ENCODE measurements around the gene IFNL4.
"Not testable (repeated sequence)": the region's sequence is repeated elsewhere in the genome, so short reads cannot be mapped to it uniquely, and the experiment has no call there.

Gene IFNL4

GRCh38 chr19:39248806-39249205 lies at the start of gene IFNL4:
Gene IFNL4, minus strand, starts transcription at chr19:39248856.
- H3K4me3 ChIP-seq (ENCODE audit: low read depth, low read length): peak within 1 kb of the TSS; percentile 4

- H3K4me3 ChIP-seq (ENCODE audit: low read depth, low read length): no peak overlapping the region
These were observed 49.4 kb upstream of the IFNL4 start for GRCh38 chr19:39297931-39298634.

- no peak overlapping the region for H3K4me3 ChIP-seq (ENCODE audit: low read depth, low read length)
These were observed 48.2 kb upstream of the IFNL4 start for GRCh38 chr19:39296906-39297305.

GRCh38 chr19:39296055-39296645 lies 47.5 kb upstream of the IFNL4 start, which contains the start of gene IFNL1:
Gene IFNL1, plus strand, starts transcription at chr19:39296407. Its CDS starts 15 bp downstream, at chr19:39296422.
- H3K4me3 ChIP-seq (ENCODE audit: low read depth, low read length): no peak within 1 kb of the TSS

GRCh38 chr19:39293394-39293793 lies 44.7 kb upstream of the IFNL4 start:
- H3K4me3 ChIP-seq (ENCODE audit: low read depth, low read length): no peak overlapping the region

GRCh38 chr19:39284032-39284431 lies 35.4 kb upstream of the IFNL4 start:
- no peak overlapping the region for H3K4me3 ChIP-seq (ENCODE audit: low read depth, low read length)

- H3K4me3 ChIP-seq (ENCODE audit: low read depth, low read length): no peak overlapping the region
These were observed 33.4 kb upstream of the IFNL4 start for GRCh38 chr19:39282021-39282420.

- no peak overlapping the region for H3K4me3 ChIP-seq (ENCODE audit: low read depth, low read length)
These were observed 28.9 kb upstream of the IFNL4 start for GRCh38 chr19:39277598-39277997.

GRCh38 chr19:39276740-39277139 lies 28.1 kb upstream of the IFNL4 start:
- H3K4me3 ChIP-seq (ENCODE audit: low read depth, low read length): no peak overlapping the region

GRCh38 chr19:39275578-39275977 lies 26.9 kb upstream of the IFNL4 start:
- H3K4me3 ChIP-seq (ENCODE audit: low read depth, low read length): no peak overlapping the region

GRCh38 chr19:39273859-39274258 lies 25.2 kb upstream of the IFNL4 start:
- not testable (repeated sequence) for H3K4me3 ChIP-seq (ENCODE audit: low read depth, low read length)

- H3K4me3 ChIP-seq (ENCODE audit: low read depth, low read length): no peak overlapping the region
These were observed 21.6 kb upstream of the IFNL4 start for GRCh38 chr19:39270036-39270871.

GRCh38 chr19:39269369-39269768 lies 20.7 kb upstream of the IFNL4 start:
- not testable (repeated sequence) for H3K4me3 ChIP-seq (ENCODE audit: low read depth, low read length)

GRCh38 chr19:39268531-39269223 lies 20.0 kb upstream of the IFNL4 start:
- H3K4me3 ChIP-seq (ENCODE audit: low read depth, low read length): not testable (repeated sequence)

- H3K4me3 ChIP-seq (ENCODE audit: low read depth, low read length): not testable (repeated sequence)
These were observed 19.4 kb upstream of the IFNL4 start, which contains the start of gene IFNL2 for GRCh38 chr19:39268085-39268484. Gene IFNL2, plus strand, starts transcription at chr19:39268396. Its CDS starts 173 bp downstream, at chr19:39268569.

- H3K4me3 ChIP-seq (ENCODE audit: low read depth, low read length): no peak overlapping the region
These were observed 16.8 kb upstream of the IFNL4 start for GRCh38 chr19:39265321-39265916.

- no peak overlapping the region for H3K4me3 ChIP-seq (ENCODE audit: low read depth, low read length)
These were observed 15.9 kb upstream of the IFNL4 start for GRCh38 chr19:39264306-39265290.

GRCh38 chr19:39263912-39264305 lies 15.3 kb upstream of the IFNL4 start:
- no peak overlapping the region for H3K4me3 ChIP-seq (ENCODE audit: low read depth, low read length)

- no peak overlapping the region for H3K4me3 ChIP-seq (ENCODE audit: low read depth, low read length)
These were observed 13.8 kb upstream of the IFNL4 start for GRCh38 chr19:39262496-39262895.

Data from iPS-11a (cell line).